Loucy (cell line): Measurements from ENCODE around the gene C10orf67.

Experiments used
- EZH2phosphoT487 ChIP-seq: fragments of 200-600 bp; IDR thresholded peaks from 2 replicates; pipeline ENCODE4 v1.6.1; 2018; ENCODE audit warnings: antibody characterized with exemption, mild to moderate bottlenecking, moderate library complexity, borderline replicate concordance
- TF ChIP-seq, protein P1 (sequence below): fragments of 200-600 bp; sonication (generic); conservative IDR thresholded peaks from 2 replicates; pipeline ENCODE4 v1.5.1; 2014; ENCODE audit warnings: mild to moderate bottlenecking, antibody characterized with exemption, low read length

DNA sequence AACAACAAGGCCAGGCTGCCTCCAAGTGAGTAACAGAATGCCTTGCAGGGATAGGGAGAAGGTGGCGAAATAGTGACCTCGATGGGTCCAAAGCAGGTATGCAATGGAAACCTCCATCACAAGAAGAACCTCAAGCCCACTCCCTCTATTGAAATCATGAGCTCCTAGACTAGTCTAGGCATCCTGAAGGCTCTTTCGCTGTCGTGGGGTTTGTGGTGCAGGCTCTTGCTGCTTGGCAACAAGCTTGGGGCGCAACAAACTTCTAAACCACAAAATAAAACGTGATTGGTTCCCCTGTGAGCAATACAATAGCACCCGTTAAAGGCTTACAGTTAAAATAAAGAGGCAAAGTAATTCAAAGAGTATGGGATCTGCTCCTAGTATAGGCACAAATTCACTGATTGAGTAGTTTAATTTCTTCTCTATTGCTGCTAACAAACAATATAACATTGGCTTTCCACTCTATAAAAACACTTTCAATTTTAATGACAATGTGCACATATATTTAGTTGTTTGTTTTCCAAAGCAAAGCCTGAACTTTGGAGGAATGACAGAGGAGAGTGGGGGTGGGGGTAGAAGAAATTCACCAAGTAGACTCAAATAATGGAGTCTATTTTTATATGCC is 64.1 kb downstream of the C10orf67 start:
- TF ChIP-seq, protein P1, sequence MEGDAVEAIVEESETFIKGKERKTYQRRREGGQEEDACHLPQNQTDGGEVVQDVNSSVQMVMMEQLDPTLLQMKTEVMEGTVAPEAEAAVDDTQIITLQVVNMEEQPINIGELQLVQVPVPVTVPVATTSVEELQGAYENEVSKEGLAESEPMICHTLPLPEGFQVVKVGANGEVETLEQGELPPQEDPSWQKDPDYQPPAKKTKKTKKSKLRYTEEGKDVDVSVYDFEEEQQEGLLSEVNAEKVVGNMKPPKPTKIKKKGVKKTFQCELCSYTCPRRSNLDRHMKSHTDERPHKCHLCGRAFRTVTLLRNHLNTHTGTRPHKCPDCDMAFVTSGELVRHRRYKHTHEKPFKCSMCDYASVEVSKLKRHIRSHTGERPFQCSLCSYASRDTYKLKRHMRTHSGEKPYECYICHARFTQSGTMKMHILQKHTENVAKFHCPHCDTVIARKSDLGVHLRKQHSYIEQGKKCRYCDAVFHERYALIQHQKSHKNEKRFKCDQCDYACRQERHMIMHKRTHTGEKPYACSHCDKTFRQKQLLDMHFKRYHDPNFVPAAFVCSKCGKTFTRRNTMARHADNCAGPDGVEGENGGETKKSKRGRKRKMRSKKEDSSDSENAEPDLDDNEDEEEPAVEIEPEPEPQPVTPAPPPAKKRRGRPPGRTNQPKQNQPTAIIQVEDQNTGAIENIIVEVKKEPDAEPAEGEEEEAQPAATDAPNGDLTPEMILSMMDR = no peak
- no peak for TF ChIP-seq EZH2phosphoT487
